GM21423 (cell line): ENCODE results near the gene NFASC.

Source experiments
- ATAC-seq: cut with Tn5 transposase; IDR thresholded peaks from one replicate; pipeline ENCODE4 v1.9.1; 2021; ENCODE audit warnings: mild to moderate bottlenecking, moderate library complexity; ENCODE audit not compliant: unreplicated experiment

The NFASC gene

DNA sequence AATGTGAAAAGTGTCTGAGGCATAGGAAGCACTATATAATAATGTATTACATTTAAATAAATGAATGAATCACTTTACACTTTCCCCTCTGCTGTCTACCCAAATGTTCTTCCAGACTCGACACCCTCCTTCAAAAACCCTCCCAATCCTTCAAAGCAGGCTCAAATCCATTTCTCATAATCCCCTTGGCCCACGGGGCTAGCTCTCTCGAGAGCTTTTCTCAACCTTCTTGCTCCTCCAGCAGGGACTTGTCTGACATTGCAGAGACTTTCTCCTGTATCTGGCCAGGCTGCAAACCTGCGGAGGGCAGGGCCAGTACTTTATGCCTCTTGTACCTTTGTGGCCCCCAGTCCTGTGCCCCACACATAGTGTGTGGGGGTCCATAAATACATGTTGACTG is 158.3 kb downstream of the NFASC start:
- no peak for ATAC-seq

DNA sequence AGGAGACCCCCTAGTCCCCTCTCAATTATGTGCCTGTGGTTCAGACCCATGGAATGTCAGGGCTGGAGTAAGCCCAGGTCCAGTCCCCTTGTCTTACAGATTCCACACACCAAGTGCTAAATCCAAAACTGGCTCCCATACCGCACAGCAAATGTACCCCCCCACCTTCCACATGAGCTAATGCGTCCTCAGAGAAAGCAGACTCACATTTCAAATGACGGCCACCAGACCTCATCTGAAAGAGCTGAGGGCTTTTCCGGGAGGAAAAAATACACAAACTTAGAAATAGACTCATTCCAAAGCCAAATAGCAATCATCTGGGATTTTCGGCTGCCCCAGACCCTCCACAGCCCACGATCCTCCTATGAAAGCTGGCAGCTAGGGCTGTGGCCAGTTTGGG is 159.6 kb downstream of the NFASC start:
- no peak for ATAC-seq

DNA sequence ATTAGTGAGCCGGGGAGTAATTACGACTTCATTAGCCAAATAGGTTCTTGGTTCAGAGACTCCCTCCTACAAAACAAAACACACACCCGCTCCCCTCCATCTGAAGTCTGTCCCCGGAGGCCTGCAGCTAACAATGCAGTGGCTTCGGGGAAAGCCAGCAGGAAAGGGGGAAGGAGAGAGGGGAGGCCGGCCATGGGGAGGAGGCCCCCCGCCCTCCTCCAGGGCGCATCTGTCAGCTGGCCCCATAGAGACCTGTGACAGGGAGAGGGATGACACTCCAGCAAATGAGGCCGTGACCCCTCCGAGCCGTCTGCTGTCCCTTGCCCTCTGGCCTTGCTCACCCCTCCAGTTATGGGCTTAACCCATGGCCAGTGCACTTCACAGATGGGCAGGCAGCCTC is 160.2 kb downstream of the NFASC start:
- ATAC-seq, result no peak

DNA sequence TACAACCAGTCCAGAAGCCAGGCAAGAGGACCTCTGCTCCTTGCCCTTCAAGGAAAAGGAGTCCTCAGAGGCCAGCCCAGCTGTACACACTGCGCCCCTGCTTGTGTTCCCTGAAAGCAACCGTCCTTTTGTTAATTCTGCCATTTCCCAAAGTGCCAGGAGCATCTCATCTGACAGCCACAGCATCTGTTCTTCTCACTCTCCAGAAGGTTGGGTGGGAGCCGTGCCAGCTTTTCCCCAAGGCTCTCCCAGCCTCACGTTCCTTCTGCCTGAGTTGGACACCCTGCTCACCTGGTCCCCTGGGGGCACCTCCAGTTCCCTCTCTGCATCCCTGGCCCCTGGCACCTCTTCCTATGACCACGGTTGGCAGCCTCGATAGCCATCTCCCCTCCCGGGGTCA is 161.8 kb downstream of the NFASC start:
- no peak for ATAC-seq

DNA sequence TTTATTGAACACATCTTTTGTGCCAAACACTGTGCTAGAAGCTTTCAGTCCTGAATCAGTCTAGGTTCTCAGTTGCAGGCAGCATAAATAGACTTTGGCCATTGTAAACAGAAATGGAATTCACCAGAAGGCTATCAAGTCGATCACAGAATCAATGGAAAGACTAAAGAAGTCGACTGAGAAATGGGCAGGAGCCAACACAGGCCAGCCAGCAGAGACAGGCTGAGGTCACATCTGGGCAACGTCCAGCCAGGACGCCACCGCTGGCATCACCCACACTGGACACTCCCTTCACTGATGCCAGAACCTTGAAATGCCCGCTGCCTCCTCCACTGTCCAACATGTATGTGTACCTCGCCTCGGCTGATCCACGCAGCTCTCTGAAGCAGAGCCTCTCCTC is 166.9 kb downstream of the NFASC start:
- ATAC-seq, result no peak

DNA sequence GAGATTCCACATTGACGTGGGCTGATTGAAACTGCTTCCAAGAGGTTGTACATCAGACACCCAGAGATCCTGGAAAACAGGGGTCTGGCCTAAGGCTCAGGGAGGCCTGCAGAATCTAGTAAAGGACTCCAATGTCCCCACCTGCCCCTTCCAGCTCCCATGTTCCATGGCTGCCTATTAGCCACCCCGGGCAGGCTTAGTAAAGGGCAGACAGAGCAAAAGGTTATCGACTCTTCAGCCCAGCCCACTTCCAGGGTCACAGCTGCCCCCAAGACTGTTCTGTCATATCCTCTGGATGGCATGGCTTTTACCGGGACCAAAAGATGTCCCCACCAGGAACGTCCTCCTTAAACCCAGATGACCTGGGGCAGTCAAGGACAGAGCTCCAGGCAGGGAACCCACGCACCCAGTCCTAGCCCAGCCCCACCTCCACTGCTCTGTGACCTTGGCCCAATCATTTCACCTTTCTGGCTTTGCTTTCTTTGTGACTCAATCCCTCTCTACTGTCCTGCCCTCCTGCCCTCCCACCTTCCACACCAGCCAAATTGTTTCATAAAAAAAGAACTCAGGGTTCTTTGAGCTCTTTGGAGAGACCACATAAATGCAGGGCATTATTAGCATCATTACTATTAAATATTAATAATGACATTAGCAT is 167.6 kb downstream of the NFASC start:
- ATAC-seq, result no peak

DNA sequence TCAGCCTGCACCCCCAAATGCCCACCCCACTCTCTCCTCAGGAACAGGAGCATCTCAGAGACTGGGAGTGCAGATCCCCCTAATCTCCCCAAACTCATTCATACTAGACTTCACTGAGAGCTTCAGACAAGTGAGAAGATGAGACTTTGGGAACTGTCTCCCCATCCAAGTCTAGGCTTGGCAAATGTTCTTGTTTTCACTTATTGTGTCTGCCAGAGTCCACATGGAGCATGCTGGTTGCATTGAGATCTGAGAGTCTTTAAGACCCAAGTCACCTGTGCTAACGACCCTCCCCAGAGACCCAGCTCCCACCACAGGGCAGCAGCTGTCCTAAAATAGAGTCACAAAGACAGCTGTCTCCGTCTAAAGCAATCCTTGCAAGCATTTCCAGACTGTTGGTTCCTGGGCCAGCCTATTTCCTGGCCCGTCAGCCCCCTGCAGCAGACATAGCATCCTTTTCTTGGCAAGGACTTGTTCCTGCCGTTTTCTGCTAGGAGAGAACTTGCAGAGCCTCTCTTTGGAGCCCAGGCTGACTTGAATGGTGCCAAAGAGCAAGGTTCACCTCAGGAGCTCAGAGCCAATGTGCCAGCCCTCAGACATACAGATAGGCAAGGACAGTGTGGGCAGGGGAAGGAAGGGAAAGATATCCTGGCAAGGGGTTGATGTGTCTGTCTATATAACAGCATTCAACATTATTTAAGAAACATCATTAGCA is 170.5 kb downstream of the NFASC start:
- ATAC-seq, result no peak

DNA sequence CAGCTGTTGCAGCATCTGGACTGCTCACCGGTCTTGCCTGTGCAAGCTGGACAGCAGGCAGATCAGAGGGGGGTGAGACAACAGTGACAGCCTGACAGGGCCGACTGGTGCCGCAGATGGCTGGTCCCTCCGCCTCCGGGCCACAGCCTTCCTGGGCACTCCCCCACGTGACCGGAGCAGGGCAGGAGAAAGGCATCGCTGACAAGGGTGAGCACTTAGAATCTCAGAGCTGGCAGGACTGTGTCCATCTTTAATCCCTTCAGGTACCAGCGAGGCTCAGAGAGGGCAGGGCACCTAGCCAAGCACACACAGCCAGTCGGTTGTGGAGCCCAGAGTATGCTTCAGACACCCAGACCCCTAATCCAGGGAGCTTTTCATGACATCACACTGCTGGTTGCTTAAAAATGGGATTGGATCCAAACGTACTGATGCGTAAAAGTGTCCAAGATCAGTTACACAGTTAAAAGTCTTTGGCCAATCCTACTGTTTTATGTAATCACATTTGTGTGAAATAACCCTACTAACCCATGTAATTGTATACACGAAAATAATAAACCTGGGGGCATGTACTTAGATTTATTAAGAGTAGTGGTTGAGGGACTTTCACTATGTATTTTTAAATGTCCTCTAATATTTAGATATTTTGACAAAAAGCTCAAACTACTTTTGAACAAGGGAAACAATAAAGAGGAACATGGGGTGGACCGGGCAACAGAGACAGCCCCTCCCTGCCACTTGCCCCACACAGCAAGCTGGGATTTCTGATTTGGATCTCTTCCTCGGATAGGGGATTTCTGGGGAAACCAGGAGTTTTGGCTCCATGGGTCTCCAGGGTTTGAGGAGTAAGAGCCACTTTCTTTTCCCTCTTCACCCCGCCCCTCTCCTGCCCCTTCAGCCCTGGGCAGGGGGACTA is 171.6 kb downstream of the NFASC start:
- ATAC-seq, result no peak

DNA sequence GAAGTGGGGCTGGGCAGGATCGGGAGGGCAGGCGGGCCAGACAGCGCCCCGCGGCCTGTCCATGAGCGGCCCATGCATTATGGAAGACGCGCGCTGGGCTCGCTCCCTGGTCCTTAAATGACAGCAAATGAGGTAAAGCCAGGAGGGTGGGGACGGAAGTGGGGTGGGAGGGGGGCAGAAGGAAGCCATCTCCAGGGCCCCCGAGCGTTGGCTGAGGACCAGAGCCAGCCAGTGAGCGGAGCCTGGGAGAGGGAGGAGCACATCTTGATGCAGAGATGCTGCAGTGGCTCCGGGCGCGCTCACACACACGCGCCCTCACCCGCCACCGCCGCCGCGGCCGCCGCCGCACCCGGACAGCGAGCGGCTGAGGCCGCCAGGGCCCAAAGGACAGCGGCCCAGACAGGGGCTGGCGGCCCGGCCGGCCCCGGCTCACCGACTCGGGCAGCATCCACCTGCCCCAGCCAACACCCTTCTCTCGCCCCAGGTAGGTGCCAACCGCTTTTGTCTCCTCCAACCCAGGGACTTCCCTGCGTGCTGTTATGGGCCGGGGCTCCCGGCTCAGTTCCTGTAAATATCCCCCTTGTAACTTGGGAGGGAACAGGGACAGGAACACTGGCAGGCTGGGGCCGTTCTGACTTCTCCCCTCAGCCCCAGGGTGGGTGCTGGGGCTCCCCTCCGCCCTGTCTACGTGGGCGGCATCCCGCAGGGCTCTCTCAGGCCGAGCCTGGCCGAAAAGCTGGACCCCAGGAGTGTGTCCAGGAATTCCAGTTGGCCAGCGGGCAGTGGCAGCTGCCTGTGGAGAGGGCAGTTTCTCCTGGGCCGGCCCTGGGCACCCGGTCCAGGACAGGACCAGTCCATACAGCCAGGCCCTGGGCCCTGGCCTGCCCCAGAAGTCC is 172.5 kb downstream of the NFASC start, which contains the start of gene CNTN2:
CNTN2 (plus strand) TSS at position 302 of the 896 bp plus-strand sequence. CDS start 9,974 bp downstream, outside the sequence.
- no peak for ATAC-seq

DNA sequence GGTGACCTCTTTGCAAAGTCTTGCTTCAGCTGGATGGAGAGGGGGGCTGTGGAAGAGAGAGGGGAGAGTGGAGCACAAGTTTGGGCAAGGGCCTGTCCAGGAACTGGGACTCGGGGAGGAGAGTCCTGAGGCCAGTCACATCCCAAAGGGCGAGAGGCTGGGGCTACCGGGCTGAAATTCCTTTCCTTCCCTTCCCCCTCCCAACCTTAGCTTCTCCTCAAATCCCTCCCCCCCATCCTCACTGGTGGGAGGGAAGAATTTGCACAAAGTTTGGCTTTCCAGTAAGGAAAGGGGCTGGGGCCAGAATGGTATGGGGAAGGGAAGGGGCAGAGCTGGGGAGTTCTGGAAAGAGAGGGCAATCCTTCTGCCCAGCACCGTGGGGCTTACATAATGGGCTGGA is 173.2 kb downstream of the NFASC start:
- ATAC-seq, result no peak

DNA sequence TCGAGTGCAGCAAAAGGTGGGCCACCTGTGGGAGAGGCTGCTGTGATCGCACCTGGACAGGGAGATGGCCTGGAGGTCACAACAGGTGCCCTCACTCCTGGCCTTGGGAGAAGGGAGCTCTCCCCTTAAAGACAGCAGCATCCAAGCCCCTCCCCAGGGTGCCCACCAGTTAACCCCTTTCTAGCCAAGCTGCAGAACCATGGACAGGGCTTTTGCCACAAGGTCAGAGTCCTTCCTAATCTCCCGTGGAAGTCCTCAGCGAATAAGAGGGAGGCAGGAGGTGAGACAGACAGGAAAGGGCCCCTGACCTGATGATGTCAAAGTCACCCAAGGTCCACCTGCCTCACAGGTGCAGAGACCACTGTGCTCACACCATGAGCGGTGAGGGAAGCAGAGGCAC is 174.1 kb downstream of the NFASC start:
- ATAC-seq, result no peak

DNA sequence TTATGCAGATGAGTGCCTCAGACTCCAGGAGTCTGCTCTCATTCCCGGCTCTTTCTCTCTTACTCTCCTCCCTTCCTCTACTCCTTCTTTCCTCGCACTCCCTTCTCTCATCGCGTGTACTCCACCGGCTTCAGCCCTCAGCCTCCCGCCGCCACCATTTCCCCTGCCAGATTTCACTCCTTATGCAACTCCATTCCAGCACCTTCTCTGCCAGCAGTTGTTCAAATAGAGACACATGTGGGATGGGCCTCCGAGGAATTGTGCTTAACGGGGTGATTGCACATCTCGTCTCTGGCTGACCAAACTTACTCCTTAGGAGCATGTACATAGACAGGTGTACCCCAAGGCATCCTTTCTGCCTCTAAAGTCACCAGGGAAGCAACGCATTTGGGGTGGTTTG is 174.5 kb downstream of the NFASC start:
- no peak for ATAC-seq

DNA sequence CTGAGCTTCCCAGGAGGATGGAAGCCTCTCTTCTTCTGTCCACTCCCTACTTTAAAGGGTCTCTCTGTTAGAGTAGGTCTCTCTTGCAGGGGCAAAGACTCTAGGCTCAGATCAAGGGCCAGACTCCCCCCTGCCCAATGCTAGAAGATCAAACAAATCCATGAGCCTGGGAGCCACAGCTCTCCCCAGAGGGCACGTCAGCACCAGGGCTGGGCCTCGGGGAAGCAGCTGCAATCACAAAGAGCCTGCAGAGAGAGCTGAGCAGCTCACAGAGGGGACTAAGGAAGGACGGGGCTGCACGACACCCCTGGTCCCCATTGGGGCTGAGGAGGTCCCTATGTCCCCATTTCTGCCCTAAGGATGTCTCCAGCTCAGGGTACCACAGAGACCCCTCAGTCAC is 176.2 kb downstream of the NFASC start:
- no peak for ATAC-seq

DNA sequence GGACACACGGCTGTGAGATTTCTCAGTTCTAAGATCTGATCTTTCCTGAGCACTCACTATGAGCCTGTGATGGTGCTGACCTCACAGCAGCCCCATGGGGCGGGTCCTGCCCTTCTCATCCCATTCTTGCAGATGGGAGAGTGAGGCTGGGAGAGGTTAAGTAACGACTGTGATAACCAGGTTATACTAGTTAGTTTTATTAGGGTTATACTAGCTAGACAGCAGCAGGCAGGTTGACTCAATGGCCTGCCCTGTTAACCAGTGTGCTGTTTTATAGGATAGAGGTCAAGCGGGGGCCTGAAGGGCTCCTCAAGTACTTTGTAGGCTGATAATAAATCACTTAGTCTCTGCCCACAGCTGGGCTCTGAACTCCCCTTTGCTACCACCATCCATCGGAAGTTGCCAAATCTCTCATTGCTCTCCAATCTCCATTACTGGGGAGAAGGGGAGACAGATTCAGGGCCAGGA is 177.1 kb downstream of the NFASC start:
- no peak for ATAC-seq

DNA sequence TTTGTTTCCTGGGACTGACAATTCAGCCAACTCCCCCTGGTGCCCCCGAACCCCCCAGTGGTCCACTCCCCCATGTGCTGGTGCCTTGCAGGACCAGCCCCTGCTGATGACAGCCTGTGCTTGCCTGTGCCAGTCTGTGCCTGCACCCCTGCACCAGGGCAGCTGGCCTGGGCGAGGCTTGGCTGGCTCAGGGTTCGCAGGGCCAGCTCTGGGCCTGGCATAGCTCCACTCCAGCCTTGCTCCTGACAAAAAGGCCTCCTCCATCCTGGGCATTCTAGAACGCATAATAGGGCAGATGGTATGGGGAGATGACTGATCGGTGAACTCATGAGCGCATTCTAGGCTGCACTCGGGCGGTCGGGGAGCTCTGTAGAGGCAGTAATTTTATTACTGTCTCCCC is 177.7 kb downstream of the NFASC start:
- no peak for ATAC-seq

DNA sequence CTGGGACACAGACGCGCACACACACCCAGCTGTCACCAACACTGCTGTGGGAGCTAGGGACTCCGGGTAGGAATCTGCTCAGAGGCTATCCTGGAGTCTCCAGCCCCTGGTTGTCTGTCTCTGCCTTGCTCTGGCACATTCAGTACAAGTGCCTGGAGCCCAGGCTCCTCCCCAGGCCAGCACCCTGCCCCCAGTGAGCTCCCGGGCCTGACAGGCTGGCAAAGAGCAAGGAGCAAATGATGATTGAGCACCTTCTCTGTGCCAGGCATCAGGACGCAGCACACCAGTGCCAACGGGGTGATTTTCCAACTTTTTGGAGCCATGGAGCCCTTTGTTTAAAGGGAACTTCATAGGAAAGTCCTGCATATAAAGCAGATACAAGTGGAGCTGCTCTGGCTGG is 178.8 kb downstream of the NFASC start:
- no peak for ATAC-seq

DNA sequence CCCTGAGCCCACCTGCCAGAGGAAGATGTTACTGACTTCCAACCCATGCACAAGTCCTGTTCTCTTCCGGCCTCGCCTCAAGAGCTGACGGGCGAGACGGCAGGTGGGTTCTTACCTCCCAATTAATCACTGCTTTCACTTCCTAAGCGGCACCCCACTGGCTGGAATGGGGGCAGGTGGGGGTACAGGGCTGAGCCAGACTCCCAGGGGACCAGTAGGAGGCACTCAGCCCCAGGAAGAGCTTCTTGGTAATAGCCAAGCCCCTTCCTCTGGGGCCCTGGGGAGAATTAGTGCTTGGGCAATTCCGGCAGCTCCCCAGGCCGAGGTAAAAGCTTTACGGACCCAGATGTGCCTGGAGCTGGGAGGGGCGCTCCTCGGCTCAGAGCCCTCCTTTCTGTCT is 182.0 kb downstream of the NFASC start:
- no peak for ATAC-seq

DNA sequence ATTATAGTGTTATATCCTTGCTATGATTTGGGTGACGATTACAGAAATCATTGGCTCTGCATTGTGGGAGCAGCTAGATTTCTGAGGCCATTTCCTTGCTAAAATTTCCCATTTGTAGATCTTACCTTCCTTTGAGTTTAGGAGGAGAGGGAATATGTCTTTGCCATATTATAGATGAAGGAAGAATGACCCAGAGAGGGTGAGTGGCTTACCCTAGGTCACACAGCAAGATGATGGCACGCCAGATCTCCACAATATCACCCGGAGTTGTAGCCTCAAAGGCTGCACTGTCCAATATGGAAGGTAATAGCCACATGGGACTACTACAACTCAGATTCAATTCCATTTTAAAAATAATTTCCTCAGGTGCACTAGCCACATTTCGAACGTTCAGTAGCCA is 182.6 kb downstream of the NFASC start:
- no peak for ATAC-seq

DNA sequence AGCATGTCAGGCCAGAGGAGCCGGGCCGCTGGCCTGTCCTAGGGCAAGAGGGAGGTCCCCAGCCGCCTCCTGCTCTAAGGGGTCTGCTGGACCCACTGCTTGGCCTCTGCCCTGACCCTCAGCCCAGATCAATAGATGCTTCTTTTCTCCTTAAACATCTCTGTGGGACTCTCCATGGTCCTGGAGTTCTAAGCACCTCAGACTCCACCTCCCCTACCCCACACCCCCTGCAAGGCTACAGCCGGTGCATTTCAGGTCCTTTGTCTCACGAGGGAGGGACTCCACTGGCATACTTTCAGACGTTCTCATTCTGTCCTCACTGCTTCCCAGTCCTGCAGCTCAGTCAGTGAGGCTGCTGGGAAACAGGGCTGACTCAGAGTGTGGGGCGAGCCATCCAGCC is 183.4 kb downstream of the NFASC start:
- ATAC-seq, result no peak

DNA sequence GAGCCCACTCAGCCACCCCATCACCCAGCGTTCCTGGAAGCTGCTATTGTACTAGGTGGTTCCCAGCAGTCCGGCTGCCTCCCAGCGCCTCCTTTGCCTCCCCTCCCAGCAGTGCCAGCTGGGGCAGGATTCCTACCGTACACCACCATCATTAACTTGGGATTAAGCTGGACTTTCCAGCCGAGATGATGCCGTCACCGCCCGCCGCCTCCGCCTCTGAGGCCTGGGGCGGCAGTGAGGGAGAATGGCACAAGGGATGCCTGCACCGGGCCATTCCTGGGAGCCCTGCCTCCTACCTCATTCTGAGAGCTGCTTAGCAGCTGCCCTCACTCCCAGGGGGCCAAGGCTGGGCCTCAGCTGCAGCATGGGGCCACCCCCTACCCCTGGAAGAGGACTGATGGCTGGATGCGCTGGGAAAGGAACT is 185.5 kb downstream of the NFASC start:
- ATAC-seq, result no peak
